ENCODE measurements around the gene CD37.

- TF ChIP-seq CTCF (conservative IDR thresholded peaks at IDR 0.05; ENCODE audit: low read depth, low read length) (no peak), EZH2 (IDR thresholded peaks at IDR 0.05; ENCODE audit: low read length, unreplicated experiment) (no peak)
Observed at GRCh38 chr19:49326165-49326704, 9.0 kb upstream of the CD37 start.

All from PC-3 (cell line).